ENCODE data around the gene HIC2.
"Not testable (repeated sequence)": the region's sequence is repeated elsewhere in the genome, so short reads cannot be mapped to it uniquely, and the experiment has no call there.

Gene HIC2, protein sequence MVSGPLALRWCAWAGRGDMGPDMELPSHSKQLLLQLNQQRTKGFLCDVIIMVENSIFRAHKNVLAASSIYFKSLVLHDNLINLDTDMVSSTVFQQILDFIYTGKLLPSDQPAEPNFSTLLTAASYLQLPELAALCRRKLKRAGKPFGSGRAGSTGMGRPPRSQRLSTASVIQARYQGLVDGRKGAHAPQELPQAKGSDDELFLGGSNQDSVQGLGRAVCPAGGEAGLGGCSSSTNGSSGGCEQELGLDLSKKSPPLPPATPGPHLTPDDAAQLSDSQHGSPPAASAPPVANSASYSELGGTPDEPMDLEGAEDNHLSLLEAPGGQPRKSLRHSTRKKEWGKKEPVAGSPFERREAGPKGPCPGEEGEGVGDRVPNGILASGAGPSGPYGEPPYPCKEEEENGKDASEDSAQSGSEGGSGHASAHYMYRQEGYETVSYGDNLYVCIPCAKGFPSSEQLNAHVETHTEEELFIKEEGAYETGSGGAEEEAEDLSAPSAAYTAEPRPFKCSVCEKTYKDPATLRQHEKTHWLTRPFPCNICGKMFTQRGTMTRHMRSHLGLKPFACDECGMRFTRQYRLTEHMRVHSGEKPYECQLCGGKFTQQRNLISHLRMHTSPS

DNA sequence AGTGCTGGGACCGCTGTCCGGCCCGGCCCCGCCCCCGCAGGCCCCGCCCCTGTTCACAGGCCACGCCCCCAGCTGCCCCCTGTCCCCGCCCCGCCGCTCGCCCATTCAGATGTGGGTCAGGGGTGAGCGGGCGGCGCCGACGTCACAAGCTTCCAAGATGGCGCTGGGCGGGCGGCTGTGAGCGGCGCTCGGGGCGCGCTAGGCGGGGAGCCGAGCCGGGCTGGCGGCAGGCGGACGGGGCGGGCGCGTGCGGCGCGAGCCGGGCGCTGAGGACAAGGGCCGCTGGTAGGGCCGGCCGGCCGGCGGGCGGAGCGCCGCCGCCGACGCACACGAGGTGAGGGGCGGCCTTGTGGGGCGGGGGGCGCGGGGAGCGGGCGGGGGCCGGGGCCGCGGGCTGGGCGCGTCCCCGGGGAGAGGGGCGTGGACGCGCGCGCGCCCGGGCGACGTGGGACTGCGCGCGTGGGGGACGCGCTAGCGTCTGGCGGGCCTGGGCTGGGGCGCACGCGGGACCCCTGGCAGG, at the start of gene HIC2:
HIC2 (plus strand) TSS at position 145 of the 520 bp plus-strand sequence. CDS start 25,461 bp downstream, outside the sequence.
- not testable (repeated sequence) for DNase-seq

DNA sequence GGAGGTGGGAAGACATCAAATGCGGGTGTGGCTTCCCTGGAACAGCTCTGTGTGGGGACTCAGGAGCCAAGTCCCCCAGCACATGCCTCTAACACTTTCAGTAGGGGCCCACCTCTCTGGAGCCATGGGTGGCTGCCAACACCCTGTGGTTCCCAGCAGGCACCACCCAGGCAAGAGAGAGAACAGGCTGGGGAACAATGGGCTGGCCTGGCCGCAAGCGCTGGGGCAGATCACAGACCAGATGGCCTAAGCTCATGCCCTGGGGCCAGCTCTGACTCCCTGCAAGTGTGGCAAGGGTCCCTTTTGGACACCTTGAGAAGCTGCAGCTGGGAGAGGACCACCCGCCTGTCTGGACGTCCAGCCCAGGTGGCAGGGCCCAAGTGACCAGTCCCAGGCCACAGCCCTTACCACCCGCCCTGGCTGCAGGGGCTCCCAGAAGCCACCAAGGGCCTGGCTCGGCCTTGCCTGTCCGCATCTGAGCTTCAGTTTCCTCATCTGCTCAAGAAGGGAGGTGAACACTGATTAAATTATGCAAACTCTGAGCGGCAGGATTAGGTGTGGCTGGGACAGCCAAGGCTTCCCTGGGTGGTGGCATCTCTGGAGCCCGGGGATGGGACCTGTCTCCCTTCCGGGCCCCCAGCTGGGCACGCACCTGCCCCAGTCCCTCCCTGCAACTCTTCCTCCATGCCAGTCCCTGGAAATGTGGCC, 48.4 kb upstream of the HIC2 start:
- not testable (repeated sequence) for DNase-seq

DNA sequence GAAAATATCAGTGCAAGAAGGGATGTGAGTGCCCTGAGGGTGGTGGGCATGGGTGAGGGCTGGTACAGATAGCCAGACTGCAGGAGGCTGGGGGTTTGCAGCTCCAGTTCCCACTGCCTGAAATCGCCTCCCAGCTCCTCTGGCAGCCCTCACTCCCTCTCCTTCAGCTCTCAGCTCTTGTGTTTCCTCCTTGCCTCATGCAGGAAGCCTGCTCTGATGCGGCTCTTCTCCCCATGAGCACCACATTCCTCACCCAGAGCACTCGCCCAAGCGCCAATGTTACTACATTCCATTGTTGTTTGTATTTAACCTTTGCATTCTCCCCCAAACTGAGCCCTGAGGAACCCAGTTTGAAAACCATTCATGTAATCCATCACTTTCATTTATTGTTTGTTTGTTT, 41.3 kb upstream of the HIC2 start:
- not testable (repeated sequence) for DNase-seq

DNA sequence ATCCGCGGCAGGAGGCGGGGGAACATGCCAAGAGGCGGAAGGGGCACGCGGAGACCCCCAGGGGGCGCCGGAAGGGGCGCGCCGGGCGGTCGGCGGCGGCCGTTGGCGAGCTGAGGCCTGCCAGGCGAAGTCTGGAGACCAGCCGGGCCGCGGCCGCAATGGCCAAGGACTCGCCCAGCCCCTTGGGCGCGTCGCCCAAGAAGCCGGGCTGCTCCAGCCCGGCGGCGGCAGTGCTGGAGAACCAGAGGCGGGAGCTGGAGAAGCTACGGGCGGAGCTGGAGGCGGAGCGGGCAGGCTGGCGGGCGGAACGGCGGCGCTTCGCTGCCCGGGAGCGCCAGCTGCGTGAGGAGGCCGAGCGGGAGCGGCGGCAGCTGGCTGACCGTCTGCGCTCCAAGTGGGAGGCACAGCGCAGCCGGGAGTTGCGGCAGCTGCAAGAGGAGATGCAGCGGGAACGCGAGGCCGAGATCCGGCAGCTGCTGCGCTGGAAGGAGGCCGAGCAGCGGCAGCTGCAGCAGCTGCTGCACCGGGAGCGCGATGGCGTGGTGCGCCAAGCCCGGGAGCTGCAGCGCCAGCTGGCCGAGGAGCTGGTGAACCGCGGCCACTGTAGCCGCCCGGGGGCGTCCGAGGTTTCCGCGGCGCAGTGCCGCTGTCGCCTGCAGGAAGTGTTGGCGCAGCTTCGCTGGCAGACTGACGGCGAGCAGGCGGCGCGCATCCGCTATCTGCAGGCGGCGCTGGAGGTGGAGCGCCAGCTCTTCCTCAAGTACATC, 33.3 kb upstream of the HIC2 start, which contains the start of gene RIMBP3B:
RIMBP3B (plus strand) TSS at position 51 of the 767 bp plus-strand sequence; CDS start at position 159, 108 bp downstream.
- not testable (repeated sequence) for DNase-seq

DNA sequence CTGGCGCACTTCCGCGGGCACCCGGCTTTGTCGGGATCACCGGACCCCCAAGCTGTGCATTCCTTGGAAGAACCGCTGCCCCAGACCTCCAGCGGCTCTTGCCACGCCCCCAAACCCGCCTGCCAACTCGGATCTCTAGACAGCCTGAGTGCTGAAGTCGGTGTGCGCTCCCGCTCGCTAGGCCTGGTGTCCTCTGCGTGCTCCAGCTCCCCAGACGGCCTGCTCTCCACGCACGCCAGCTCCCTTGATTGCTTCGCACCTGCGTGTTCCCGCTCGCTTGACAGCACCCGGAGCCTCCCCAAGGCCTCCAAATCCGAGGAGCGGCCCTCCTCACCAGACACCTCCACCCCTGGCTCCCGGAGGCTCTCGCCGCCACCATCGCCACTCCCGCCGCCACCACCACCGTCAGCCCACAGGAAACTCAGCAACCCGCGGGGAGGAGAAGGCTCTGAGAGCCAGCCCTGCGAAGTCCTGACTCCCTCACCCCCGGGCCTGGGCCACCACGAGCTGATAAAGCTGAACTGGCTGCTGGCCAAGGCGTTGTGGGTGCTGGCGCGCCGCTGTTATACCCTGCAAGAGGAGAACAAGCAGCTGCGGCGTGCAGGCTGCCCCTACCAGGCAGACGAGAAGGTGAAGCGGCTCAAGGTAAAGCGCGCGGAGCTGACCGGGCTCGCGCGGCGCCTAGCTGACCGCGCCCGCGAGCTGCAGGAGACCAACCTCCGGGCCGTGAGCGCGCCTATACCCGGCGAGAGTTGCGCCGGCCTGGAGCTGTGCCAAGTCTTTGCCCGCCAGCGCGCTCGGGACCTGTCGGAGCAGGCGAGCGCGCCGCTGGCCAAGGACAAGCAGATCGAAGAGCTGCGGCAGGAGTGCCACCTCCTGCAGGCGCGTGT, 32.5 kb upstream of the HIC2 start:
- not testable (repeated sequence) for DNase-seq

DNA sequence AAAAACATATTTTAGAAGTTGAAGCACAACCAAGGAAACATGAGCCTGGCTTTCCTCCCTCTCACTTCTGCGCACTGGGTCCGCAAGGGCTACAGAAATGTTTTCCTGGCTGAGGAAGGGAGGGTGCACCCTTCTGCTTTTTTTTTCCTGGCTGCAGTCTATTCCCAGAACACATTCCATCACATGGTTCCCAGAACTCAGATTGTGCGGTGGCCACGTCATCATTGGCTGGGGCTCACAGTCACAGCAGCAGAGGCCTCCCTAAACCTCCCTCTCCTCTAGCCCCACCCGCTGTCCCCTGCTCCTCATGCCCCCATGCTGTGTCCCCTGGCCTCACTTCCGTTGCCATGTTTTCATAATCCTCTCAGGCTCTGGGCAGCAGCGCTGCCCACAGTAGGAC, 27.7 kb upstream of the HIC2 start:
- DNase-seq = not testable (repeated sequence)

DNA sequence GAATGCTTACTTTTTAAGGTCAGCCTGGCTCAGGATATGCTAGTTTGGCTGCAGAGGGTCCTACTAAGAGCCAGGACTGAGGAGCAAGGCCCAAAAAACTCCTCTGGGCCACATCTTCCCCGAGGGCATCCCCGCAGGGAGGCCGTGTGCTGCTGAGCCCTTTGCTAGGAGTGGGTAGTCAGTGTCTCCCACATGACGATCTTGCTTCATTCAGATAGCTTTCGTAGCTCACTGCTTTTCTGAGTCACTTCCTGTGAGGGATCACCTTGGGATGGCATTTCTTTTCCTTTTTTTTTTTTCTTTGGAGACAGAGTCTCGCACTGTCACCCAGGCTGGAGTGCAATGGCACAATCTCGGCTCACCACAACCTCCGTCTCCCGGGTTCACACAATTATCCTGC, 27.2 kb upstream of the HIC2 start:
- DNase-seq = not testable (repeated sequence)

DNA sequence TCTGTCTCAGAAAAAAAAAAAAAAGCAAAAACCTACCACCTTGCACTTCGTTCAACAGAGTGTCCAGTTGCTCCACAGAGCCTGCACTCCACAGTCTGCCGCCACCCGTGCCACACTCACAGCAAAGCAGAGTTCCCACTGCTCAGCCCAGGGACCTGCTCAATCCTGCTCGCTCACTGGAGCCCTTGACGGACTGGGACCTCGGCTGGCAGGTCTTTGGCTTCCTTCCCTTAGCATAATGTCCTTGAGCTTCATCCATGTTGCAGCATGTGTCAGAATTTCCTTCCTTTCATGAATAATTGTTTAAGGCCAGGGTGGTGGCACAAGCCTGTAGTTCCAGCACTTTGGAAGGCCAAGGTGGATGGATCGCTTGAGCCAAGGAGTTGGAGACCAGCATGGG, 22.6 kb upstream of the HIC2 start:
- DNase-seq = not testable (repeated sequence)

DNA sequence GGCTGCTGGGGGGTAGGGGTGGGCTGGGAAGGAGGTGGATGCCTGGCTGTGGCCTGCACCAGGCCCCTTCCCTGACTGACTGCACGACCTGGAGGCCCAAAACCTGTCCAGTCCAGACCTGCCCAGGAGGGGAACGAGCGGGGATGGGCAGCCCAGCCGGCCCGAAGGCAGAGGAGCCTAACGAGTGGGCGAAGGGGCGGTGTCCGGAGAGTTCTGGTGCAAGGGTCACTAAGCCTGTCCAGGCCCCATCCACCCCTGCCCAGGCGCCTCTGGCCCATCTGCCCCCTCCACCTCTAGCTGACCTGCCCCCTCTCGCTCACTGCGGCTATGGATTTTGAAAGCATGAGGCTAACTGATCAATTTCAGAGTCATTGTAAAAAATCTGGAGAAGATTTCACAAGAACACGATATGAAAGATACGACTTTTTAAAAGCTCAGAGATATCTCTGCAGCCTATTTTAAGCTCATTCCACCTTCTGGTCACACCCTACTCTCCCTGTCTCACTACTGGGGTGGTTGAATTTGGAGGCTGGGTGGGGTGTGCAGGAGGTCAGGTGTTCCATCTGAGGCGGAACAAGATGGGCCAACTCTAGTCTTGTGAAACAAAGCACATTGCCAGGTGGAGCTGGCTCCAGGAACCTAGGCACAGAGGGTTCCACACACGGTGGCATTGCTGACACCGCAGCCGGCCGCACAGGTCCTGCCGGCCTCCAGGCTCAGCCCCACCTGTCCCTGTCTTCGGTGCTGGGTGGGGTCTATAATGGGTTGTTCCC, 15.8 kb upstream of the HIC2 start:
- DNase-seq = not testable (repeated sequence)

DNA sequence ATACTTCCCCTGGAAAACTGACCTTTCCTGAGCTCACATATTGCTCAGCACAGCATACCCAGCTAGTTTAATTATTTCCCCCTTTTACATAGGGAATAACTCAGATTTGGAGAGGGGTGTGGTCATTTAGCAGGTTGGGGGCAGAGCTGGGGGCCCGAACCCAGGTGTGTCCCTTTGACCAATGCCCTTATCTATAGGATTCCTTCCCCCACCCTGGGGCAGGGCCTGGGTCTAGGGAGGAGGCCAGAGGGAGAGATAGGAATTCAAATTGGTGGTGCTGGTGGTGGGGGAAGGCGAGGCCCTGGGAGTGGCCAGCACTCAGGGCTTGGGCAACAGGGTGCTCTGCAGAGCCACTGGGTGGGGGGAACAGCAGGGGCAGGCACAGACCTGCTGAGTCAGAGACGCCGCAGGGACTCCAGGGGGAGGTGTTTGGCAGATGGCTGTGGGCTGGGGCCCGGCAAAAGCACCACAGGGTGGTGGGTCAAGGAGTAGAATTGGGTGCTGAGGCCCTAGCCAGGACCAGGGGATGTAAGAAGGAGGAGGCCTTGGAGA, 14.3 kb upstream of the HIC2 start:
- DNase-seq = not testable (repeated sequence)

DNA sequence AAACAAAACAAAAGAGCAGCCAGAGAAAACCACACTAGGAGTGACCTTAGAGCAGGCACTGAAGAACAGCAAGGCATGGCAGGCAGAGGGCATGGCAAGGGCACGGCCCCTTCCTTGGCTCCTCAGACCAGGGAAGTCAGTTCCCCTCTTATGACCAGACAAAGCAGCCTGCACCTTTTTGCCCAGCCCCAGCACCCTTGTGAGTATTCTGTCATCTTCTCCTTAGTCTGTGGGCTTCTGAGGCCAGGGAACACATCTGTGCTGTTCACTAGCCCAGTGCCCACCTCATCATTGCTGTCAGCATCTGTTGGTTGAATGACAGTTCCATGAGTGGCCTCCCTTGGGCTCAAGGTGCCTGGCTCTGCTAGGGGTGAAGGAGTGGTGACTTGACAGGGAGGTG, 10.0 kb upstream of the HIC2 start:
- not testable (repeated sequence) for DNase-seq

DNA sequence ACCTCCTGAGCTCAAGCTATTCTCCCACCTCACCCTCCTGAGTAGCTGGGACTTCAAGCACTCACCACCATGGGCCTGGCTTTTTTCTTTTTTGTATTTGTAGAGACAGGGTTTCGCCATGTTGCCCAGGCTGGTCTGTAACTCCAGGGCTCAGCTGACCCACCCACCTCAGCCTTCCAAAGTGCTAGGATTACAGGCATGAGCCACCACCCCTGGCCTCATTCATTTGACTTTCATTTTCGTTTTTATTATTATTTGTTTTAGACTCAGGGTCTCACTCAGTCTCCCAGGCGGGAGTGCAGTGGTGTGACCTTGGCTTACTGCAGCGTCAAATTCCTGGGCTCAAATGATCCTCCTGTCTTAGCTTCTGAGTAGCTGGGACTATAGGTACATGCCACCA, 9.4 kb upstream of the HIC2 start:
- DNase-seq = not testable (repeated sequence)

DNA sequence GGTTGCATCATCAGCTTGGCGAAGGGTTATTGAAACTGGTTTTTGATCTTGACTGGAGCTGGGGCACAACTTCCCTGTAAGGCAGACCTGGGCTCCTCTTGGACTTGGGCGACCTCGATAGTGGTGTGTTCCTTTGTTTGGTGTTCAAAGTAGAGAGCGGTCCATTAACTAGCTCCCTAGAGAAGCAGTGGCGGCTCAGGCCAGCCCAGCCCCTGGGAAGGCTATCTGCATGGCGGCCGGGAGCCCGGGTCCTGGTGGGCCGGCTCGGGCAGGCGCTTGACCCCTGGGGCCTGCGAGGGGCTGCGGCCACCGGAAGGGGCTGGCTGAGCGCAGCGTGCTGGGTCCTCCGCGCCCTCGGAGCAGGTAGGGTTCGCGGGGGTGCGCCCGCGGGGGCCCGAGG, 796 bp upstream of the HIC2 start:
- DNase-seq = not testable (repeated sequence)

DNA sequence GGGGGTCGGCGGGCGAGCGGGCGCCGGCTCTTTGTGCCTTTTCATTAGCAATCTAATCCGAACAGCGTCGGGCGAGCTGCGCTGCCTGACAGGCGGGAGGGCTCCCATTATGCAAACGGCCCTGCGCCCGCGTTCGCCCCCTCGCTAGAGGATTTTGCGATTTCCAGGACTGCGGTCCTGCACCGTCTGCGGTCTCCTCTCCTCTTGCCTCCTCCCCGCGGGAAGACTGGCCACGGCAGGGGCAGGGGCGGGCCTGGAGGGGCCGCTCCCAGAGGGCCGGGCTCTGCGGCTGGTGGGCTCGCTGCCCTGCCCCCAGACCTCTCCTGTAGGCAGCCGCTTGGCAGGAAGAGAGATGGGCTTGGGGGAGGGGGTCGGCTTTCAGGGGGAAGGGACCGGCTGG, 682 bp downstream of the HIC2 start:
- DNase-seq = not testable (repeated sequence)

DNA sequence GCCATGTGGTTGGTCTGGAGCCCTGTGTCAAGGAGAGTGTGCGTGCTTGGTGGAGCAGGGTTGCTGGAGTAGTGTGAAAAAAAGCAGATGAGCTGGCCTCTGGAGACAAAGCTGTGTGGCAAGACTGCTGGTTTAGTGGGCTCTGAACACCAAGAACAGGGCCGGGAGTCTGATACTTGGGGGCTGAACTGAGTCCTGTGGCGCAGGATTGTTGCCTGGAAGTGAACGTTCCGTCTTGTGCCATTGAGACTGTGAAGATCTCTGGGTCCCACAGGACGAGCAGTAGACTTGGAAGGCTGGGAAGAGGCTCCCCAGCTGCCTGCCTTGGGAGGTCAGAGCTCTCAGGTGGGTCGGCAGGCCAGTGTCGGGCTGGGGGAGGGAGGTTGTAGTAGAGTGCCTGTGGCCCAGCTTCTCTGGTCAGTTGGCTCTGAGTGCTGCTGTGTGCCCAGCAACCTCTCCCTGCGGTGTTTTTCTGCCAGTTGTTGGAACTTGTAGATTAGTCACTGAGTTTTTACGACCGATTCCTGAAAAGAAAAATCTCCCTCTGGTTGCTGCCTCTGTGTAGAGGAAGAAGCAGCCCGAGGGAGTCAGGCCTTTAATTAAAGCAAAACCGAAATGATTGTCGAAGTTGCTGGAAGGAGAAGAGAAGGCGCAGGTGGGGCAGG, 1.9 kb downstream of the HIC2 start:
- not testable (repeated sequence) for DNase-seq

DNA sequence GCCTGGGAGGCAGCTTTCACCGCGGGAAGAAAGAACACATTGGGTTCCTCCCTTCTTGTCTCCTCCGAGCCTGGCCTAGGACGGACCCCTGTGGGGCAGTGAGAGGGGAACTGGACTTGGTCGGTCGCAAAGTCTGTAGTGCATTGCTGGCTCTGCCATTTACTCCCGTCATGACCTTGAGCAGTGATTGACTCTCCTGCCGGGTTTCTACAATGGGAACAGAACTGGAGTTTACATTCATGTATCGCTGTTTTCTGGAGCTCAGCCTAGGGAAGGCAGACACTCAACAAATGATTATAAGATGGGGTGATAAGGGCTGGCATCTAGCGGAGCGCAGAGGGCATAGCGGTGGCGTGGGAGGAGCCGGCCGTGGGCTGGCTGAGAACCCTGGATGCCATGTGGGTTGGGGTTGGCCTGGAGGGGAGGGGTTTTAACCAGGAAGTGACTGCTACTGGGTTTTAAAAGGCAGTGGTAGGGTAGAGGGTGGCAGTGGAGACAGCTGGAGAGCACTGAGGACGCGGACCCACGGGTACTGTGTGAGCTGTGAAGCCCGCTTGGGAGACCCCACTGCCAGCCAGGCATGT, 3.1 kb downstream of the HIC2 start:
- not testable (repeated sequence) for DNase-seq

DNA sequence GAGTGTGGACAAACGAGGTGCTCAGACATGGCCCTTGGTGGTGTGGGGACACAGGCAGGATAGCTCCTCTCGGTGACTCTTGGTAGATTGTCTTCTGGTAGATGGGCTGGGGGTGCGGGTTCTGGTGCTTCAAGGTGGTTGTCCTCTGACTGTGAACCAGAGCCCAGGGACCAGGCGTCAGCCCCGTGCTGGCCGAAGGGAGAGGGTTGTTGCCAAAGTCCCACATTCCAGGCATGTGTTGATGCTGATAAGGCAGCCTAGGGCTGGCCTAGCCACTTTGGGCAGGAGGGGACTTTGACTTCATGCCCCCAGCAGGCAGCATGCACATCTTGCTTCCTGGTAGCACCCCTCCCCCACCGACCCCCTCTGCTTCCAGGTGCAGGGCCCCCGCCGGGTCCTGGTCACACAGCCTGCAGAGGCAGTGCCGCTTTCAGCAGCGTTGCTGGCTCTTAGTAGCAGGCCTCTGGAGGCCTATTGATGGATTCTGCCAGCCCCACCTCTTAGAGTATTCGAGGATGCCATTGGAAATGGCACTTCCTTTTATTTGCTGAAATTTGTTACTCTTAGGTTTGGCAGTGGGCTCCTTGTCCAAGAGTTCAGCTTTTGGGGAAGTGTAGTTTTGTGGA, 7.0 kb downstream of the HIC2 start:
- not testable (repeated sequence) for DNase-seq

DNA sequence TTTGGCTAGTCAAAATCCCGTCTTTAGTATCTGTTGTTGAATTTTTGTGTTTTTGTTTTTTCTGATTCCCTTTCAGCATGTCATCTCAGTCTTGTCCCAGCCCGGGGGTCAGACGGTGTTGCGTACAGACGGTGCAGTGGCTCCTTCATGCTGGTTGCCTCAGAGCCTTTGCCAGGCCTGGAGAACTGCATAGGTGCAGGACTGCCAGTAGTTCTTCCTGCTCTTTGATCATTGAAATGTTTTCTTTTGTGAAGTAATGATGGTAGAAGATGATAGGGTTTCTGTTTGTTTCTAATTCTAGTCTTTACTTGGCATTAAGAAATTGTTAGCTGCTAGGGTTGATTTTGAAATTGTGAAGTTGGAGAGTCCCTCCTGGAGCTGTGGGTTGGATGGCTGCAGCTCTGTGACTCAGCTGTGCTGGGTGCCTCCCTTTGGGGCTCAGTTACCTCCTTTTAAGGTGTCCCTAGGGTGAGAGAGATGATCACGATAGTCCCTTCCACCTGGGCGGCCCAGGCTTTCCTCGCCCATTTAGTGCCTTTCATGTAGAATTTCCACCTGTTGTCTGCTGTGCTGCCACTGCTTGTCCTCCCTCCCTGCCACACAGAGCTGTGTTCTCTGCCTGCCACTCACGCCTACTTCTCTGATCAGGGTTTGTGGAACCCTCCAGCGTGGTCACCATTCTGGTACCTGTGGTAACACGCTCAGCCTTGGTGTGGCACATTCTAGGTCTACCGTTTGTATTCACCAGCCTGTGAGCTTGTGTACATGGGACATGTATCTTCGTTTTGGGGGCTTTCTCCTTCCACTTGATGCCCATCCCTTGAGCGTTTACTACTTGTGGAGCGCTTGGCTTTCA, 17.4 kb downstream of the HIC2 start:
- not testable (repeated sequence) for DNase-seq

All from CD4-positive, alpha-beta T cell treated with Interleukin-17A for 4 hours (primary cell).